Hippocampal formation (tissue), 2 donors: ENCODE data around the gene SLC35F4.
"Not testable (repeated sequence)": the region's sequence is repeated elsewhere in the genome, so short reads cannot be mapped to it uniquely, and the experiment has no call there.

Experiments
- DNase-seq, 2 donors: peaks; one replicate each; lab custom pipeline; 2025; lab: John Stamatoyannopoulos, UW

SLC35F4 gene

DNA sequence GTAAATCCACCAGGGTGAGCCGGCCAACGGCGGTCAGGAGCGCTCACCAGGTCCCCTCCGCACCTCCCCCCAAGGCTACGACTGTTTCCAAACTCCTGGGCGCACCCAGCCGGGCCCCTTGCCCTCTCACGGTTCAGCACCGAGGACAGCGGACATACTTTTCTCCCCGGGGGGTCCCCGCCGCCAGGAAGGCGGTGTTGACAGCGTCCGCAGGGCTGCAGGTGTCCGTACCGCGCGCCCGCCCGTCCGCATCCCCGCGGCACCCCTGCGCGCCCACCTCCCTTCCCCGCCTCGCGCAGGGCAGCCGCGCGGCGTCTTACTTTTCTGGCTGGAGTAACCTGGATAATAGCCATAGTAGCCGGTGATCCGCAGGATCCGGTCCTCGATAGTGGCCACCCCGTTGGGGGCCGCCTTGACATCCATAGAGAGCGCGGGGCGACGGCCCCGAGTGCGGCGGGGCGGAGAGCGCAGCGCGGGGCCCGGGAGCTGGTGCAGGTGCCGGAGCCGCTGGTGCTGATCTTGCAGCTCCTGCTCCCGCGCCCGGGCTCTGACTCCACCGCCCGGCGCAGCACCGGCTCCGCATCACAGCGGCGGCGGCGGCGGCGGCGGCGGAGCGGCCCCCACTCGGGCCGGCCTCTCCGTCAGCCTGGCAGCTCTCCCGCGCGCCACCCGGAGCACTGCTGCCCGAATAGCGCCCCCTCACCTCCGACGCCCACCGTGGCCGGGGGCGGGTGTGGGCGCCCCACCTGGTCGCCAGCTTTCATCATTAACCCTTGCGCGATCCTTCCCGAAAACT is at the start of gene SLC35F4:
Gene SLC35F4 (minus strand): TSS at position 690 of the 796 bp plus-strand sequence.
- DNase-seq, result no peak

DNA sequence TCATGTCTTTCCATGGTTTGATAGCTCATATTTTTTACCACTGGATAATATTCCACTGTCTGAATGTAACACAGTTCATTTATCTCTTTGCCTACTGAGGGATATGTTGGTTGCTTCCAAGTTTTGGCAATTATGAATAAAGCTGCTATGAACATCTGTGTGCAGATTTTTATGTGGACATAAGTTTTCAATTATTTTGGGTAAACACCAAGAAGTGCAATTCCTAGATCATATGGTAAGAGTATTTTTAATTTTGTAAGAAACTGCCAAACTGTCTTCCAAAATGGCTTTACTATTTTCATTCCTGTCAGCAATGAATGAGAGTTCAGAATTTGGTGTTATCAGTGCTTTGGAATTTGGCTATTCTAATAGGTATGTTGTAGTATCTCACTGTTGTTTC is 43.7 kb upstream of the SLC35F4 start:
- DNase-seq, result no peak

- DNase-seq, result no peak
Measured at GRCh38 chr14:57903954-57904353, 38.1 kb upstream of the SLC35F4 start.

- no peak for DNase-seq
Measured at GRCh38 chr14:57898837-57899572, 33.1 kb upstream of the SLC35F4 start.

DNA sequence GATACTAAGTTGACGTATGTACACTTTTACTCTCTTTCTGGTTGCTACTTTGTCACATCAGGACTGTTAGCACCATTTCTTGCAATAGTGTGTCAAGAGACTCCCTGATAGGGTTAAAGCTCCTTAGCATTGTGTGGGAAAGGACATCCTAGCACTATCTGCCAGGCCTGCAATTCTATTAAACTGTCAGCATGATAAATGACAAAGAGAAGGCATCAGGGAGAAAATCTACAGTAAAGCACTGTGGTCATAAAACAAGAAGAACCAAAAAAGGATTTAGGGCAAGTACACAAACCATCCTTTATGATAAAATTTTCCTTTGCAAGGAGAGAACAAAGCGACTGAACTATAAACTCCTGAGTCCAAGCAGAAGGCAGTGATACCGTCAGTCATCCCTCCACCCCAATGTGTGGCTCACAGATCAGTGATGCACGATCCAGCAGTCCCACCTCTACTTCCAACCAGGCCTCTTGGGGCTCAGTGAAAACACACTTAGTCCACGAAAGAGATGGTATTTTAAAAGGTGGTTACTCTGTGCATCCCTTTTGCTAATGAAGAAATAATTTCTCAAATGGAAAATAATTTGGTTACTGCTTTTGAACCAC is 31.4 kb upstream of the SLC35F4 start:
- no peak for DNase-seq

GRCh38 chr14:57889245-57889644 is 23.4 kb upstream of the SLC35F4 start:
- peak in 1 of 2 donors; percentile 23 for DNase-seq

DNA sequence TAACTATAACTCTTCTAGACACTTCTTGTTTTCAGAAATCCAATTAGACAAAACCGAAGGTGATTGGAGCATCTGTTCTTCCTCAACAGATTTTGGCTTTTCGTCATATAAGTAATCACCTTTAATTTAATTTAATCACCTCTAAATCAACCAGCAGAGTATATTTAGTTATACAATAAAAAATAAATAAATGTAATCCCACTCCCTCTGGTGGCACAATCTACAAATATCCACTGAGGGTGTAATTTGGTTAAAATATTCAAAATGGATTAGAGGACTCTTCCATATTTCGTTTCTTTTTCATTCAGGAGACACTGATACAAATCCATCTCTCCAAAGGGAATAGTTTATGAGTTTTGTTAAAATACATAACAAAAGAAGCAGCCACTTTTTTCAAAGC is 18.3 kb upstream of the SLC35F4 start:
- DNase-seq, result no peak

- no peak for DNase-seq
Measured at GRCh38 chr14:57883061-57883460, 17.2 kb upstream of the SLC35F4 start.

GRCh38 chr14:57879516-57879915 is 13.6 kb upstream of the SLC35F4 start:
- DNase-seq, result no peak

- no peak for DNase-seq
Measured at GRCh38 chr14:57875985-57876384, 10.1 kb upstream of the SLC35F4 start.

GRCh38 chr14:57875296-57875695 is 9.4 kb upstream of the SLC35F4 start:
- no peak for DNase-seq

- DNase-seq, result peak; percentile 4 to 6
Measured at GRCh38 chr14:57871459-57872080, 5.7 kb upstream of the SLC35F4 start.

- DNase-seq, result no peak
Measured at GRCh38 chr14:57870686-57871457, 5.0 kb upstream of the SLC35F4 start.

DNA sequence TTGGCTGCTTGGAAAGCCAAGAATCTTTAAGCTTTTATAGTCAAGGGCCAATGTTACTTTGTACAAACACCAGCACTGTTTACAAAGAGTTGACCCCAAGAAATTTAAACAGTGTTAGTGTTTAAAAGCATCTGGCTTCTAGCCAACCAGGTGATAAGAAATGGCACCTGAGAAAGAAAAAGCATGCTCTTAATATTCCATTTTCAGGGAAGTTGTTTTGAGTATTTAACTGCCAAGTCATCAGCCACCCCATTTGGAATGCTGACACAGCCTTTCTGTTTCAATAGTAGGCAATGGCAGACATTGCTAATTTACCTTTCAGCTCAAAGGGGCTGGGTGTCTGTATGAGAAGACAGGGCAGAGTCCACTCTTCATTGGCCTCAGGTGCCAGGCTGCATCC is 3.7 kb upstream of the SLC35F4 start:
- no peak for DNase-seq

DNA sequence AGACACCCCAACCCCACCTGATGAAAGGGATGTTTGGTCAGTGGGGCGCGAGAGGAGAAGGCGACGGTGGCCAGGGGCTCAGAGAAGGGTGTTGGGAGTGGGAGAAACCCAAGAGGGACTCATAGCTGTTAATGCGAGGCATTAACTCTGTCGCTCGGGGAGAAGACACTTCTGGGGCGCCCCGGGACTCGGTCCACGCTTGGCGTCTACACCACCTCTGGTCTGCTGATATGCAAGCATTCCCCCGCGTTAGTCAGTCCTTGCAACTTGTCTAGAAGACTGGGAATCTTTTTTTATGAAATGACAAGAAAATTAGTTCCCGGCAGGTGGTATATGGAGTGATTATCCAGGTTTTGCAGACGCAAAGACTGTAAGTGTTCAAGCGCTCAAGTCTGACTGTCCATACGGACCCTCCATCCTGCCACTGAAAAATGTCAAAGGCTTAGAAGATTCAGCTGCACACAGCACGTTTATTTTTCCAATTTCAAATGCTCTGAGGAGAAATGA is 360 bp upstream of the SLC35F4 start:
- no peak for DNase-seq

GRCh38 chr14:57865066-57865402 is 858 bp downstream of the SLC35F4 start:
- no peak for DNase-seq

- DNase-seq, result no peak
Measured at GRCh38 chr14:57864659-57865058, 1.2 kb downstream of the SLC35F4 start.

DNA sequence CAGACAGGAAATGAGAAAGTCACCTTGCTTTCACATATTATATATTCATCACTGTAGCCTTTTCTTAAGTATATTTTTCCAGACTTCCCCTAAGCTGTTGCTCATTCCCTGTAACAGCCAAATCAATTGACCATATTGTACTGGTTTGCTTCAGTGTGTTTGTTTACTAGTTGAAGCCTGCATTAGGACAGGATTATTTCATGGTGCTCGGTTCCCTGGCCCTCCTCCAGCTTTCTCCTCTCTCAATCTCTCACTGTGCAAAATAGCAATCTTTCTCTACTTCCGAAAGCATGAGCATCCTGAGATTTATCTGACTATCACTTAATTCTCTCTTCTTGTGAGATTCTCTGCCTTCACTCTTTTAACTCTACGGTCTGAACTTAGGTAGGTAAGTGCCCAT is 2.4 kb downstream of the SLC35F4 start:
- DNase-seq, result no peak

GRCh38 chr14:57855666-57856065 is 10.2 kb downstream of the SLC35F4 start:
- DNase-seq, result not testable (repeated sequence)

- DNase-seq, result no peak
Measured at GRCh38 chr14:57854571-57854970, 11.3 kb downstream of the SLC35F4 start.

GRCh38 chr14:57851354-57851753 is 14.5 kb downstream of the SLC35F4 start:
- no peak for DNase-seq

DNA sequence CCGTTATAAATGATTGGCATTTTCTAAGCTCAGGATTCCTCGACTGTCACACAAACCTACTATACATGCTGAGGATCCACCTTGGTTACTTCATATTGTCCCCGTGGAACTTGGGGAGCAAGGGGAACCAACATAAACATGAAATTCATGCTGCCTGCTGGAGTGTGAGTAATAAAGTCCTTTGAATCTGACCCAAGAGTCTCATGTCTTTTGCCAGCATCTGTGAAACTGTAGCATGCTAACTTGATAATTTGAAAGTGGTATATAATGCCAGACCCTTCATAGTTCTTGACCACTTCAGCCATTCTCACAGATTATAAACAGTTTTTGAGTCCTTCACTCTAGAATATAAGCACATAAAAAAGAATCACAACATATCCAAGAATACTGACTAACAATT is 17.1 kb downstream of the SLC35F4 start:
- no peak for DNase-seq
